ENCODE results near the gene ZNF407. TPM values are rescaled to one million over a fixed set of nuclear protein-coding genes. Genes with fewer than 3 reads are reported as not detected.

Gene ZNF407
- total RNA-seq, 1 experiment from 2014 or later, result 15.9 TPM

DNA sequence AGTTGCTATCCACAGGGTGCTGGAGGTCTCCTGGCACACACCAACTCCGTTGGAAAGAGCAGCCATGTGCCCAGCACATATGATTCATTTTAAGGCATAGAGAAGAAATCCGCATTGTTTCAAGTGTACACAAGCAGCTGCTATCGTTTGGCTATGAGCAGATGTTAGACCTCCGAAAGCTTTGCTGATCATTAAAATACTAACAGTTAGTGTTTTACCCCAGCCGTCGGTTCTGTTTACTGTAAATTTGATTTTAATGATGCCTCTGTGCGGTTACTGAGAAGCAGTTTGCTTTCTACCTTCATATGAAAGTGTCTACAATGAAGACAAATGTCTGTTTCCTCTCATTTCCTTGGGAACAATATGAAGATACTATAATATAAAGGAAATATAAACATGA, 456.4 kb downstream of the ZNF407 start:
- ChIA-PET POLR2A (ENCODE audit: low non-redundant PET) (no interaction called here), CTCF (no interaction called here)

GRCh38 chr18:75054611-75055010, 456.9 kb downstream of the ZNF407 start:
- no peaks in the 10 kb centered on the region for H3K36me3 ChIP-seq (ENCODE audit: insufficient read depth, low read length, poor library complexity, severe bottlenecking)
- H3K4me3 ChIP-seq (ENCODE audit: low read depth, low read length, poor library complexity, severe bottlenecking), result no peak overlapping the region
- no peaks in the 10 kb centered on the region for H3K9me3 ChIP-seq (ENCODE audit: low read depth, low read length, poor library complexity, severe bottlenecking)
- no peak overlapping the region for H3K27ac ChIP-seq (ENCODE audit: low read depth, low read length, poor library complexity, severe bottlenecking)
- no peaks in the 10 kb centered on the region for H3K27me3 ChIP-seq (replicated peaks; ENCODE audit: insufficient read depth, low read depth, low read length, poor library complexity)
- POLR2A ChIA-PET (ENCODE audit: low non-redundant PET), result no interaction called here
- no peak for DNase-seq (ENCODE audit: low spot score)
- no peaks in the 10 kb centered on the region for H3K4me1 ChIP-seq (ENCODE audit: insufficient read depth, low read length, poor library complexity, severe bottlenecking)
- intact Hi-C loops (cut with micrococcal nuclease; ENCODE audit: unreplicated experiment), result no loop called here
- TF ChIP-seq, protein P1, sequence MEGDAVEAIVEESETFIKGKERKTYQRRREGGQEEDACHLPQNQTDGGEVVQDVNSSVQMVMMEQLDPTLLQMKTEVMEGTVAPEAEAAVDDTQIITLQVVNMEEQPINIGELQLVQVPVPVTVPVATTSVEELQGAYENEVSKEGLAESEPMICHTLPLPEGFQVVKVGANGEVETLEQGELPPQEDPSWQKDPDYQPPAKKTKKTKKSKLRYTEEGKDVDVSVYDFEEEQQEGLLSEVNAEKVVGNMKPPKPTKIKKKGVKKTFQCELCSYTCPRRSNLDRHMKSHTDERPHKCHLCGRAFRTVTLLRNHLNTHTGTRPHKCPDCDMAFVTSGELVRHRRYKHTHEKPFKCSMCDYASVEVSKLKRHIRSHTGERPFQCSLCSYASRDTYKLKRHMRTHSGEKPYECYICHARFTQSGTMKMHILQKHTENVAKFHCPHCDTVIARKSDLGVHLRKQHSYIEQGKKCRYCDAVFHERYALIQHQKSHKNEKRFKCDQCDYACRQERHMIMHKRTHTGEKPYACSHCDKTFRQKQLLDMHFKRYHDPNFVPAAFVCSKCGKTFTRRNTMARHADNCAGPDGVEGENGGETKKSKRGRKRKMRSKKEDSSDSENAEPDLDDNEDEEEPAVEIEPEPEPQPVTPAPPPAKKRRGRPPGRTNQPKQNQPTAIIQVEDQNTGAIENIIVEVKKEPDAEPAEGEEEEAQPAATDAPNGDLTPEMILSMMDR (conservative IDR thresholded peaks at IDR 0.05; ENCODE audit: low read depth, low read length), result no peak
- no peak for TF ChIP-seq EZH2 (IDR thresholded peaks at IDR 0.05; ENCODE audit: borderline replicate concordance, low read depth, low read length, poor library complexity, severe bottlenecking)
- CTCF ChIA-PET, result no interaction called here
- no TSS peak for BruUV-seq (replicated peaks)

More for the DNA sequence above, 456.4 kb downstream of the ZNF407 start:
- no peaks in the 10 kb centered on the region for H3K4me1 ChIP-seq (ENCODE audit: insufficient read depth, low read length, poor library complexity, severe bottlenecking)
- H3K36me3 ChIP-seq (ENCODE audit: insufficient read depth, low read length, poor library complexity, severe bottlenecking), result no peaks in the 10 kb centered on the region
- no peaks in the 10 kb centered on the region for H3K27me3 ChIP-seq (replicated peaks; ENCODE audit: insufficient read depth, low read depth, low read length, poor library complexity)
- H3K4me3 ChIP-seq (ENCODE audit: low read depth, low read length, poor library complexity, severe bottlenecking), result no peak overlapping the region
- BruUV-seq (replicated peaks), result no TSS peak
- TF ChIP-seq EZH2 (IDR thresholded peaks at IDR 0.05; ENCODE audit: borderline replicate concordance, low read depth, low read length, poor library complexity, severe bottlenecking), result no peak
- TF ChIP-seq, protein P1 (conservative IDR thresholded peaks at IDR 0.05; ENCODE audit: low read depth, low read length), result no peak
- no peaks in the 10 kb centered on the region for H3K9me3 ChIP-seq (ENCODE audit: low read depth, low read length, poor library complexity, severe bottlenecking)
- H3K27ac ChIP-seq (ENCODE audit: low read depth, low read length, poor library complexity, severe bottlenecking), result no peak overlapping the region
- DNase-seq (ENCODE audit: low spot score), result no peak
- intact Hi-C loops (cut with micrococcal nuclease; ENCODE audit: unreplicated experiment), result no loop called here

DNA sequence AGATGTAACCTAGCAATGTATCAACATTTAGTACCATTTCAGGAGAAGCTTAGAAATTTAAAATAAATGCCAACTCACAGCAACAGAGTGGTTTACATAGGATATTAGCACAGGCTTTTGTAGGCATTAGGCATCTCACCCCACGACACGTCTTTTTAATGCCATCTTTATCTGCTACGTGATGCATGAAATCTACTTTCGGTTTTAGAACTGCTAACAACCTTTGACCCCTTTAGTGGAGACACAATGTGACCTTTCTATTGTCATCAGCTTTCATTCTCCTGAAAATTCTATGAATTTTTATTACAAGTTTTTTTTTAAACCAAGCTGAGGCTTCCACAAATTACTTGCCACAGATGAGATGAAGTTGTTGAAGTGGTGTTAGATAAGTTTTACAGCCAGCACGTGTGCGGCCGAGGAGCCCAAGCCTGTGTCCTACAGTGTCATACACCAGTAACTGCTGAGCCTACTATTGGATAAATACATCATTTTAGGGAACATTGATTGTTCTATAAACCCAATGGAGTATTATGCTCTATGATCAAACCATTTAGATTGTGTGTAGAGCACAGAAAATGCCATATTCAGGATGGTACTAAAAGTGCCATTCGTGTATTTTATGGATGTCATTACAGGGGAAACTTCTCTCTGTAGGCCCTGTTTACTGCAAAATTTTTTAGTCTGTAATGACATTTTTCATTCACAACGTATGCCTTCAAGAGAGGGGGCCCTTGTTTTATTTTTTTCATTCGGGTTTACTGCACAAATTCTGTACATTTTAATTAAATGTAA, 459.7 kb downstream of the ZNF407 start:
- Histone ChIP-seq H3K36me3 (ENCODE audit: insufficient read depth, low read length, poor library complexity, severe bottlenecking) (no peaks in the 10 kb centered on the region), H3K4me3 (ENCODE audit: low read depth, low read length, poor library complexity, severe bottlenecking) (no peak overlapping the region), H3K4me1 (ENCODE audit: insufficient read depth, low read length, poor library complexity, severe bottlenecking) (no peaks in the 10 kb centered on the region), H3K27ac (ENCODE audit: low read depth, low read length, poor library complexity, severe bottlenecking) (no peak overlapping the region), H3K9me3 (ENCODE audit: low read depth, low read length, poor library complexity, severe bottlenecking) (no peaks in the 10 kb centered on the region), H3K27me3 (replicated peaks; ENCODE audit: insufficient read depth, low read depth, low read length, poor library complexity) (no peaks in the 10 kb centered on the region)
- POLR2A ChIA-PET (ENCODE audit: low non-redundant PET), result no interaction called here
- intact Hi-C loops (cut with micrococcal nuclease; ENCODE audit: unreplicated experiment), result no loop called here
- DNase-seq (ENCODE audit: low spot score), result no peak
- BruUV-seq (replicated peaks), result no TSS peak
- TF ChIP-seq, protein P1 (conservative IDR thresholded peaks at IDR 0.05; ENCODE audit: low read depth, low read length), result no peak
- TF ChIP-seq EZH2 (IDR thresholded peaks at IDR 0.05; ENCODE audit: borderline replicate concordance, low read depth, low read length, poor library complexity, severe bottlenecking), result no peak
- CTCF ChIA-PET, result no interaction called here

All from A673 (cell line).